ENCODE data around the gene SLC35F4.

GRCh38 chr14:57903954-57904353, 38.1 kb upstream of the SLC35F4 start:
- no peak for TF ChIP-seq L3MBTL2 (conservative IDR thresholded peaks at IDR 0.05)
- TF ChIP-seq ARNT (IDR thresholded peaks at IDR 0.05): no peak
- TF ChIP-seq SP1 (IDR thresholded peaks at IDR 0.05): no peak
- no peak for TF ChIP-seq TARDBP (IDR thresholded peaks at IDR 0.05)
- TF ChIP-seq ELF4 (IDR thresholded peaks at IDR 0.05): no peak

Data from HEK293T (cell line).